GM23338 (cell line): Measurements from ENCODE around the gene NUSAP1. TPM values are rescaled to one million over a fixed set of nuclear protein-coding genes. Genes with fewer than 3 reads are reported as not detected.

Experiments used
- ATAC-seq: fragments of 200-7000 bp; cut with Tn5 transposase; 3 replicates; pipeline ENCODE4 v1.9.1; 2020
- DNase-seq: peaks from one replicate; pipeline ENCODE4 v3.0.0-alpha.2; 2015; ENCODE audit warnings: low spot score
- H2AFZ ChIP-seq: fragments of 200-600 bp; sonication (generic); 2 replicates; pipeline ENCODE4 v1.8.0; 2016; ENCODE audit warnings: antibody characterized with exemption, mild to moderate bottlenecking, moderate library complexity
- H3F3A ChIP-seq: fragments of 200-600 bp; sonication (generic); replicated peaks from 2 replicates; pipeline ENCODE4 v1.8.0; 2017; ENCODE audit warnings: antibody characterized with exemption, mixed run types, low read depth
- H3K27ac ChIP-seq: fragments of 200-600 bp; sonication (generic); 2 replicates; pipeline ENCODE4 v1.6.1; 2016; ENCODE audit warnings: low read depth
- H3K27me3 ChIP-seq: fragments of 200-600 bp; sonication (generic); 2 replicates; pipeline ENCODE4 v1.8.0; 2016; ENCODE audit warnings: mild to moderate bottlenecking, mixed run types, moderate library complexity; ENCODE audit not compliant: insufficient read depth
- H3K36me3 ChIP-seq: fragments of 200-600 bp; sonication (generic); 2 replicates; pipeline ENCODE4 v1.8.0; 2016; ENCODE audit warnings: mild to moderate bottlenecking; ENCODE audit not compliant: insufficient read depth
- H3K4me1 ChIP-seq: fragments of 200-600 bp; sonication (generic); 2 replicates; pipeline ENCODE4 v1.8.0; 2016; ENCODE audit warnings: mild to moderate bottlenecking, moderate library complexity; ENCODE audit not compliant: insufficient read depth
- H3K4me2 ChIP-seq: fragments of 200-600 bp; sonication (generic); 2 replicates; pipeline ENCODE4 v1.7.1; 2017; ENCODE audit warnings: mixed run types
- H3K4me3 ChIP-seq: fragments of 200-600 bp; sonication (generic); 2 replicates; pipeline ENCODE4 v1.6.1; 2016; ENCODE audit warnings: mixed run types
- H3K79me2 ChIP-seq: fragments of 200-600 bp; sonication (generic); replicated peaks from 2 replicates; pipeline ENCODE4 v1.8.0; 2017; ENCODE audit warnings: mild to moderate bottlenecking; ENCODE audit not compliant: insufficient read depth
- H3K9me2 ChIP-seq: fragments of 200-600 bp; sonication (generic); 2 replicates; pipeline ENCODE4 v1.8.0; 2017; ENCODE audit not compliant: insufficient read depth
- H4K20me1 ChIP-seq: fragments of 200-600 bp; sonication (generic); replicated peaks from 2 replicates; pipeline ENCODE4 v1.8.0; 2017; ENCODE audit warnings: mild to moderate bottlenecking; ENCODE audit not compliant: insufficient read depth
- H3K27ac Mint-ChIP-seq: 2 replicates; pipeline ENCODE4 v1.8.0; 2020; ENCODE audit warnings: inconsistent platforms, mild to moderate bottlenecking, moderate library complexity, mixed read lengths
- H3K27me3 Mint-ChIP-seq: 3 replicates; pipeline ENCODE4 v1.8.0; 2022; ENCODE audit warnings: low read depth, mild to moderate bottlenecking, moderate library complexity, mixed read lengths, inconsistent platforms; ENCODE audit not compliant: insufficient read depth, poor library complexity
- H3K36me3 Mint-ChIP-seq: 3 replicates; pipeline ENCODE4 v1.8.0; 2021; ENCODE audit warnings: low read depth, mild to moderate bottlenecking, inconsistent platforms, moderate library complexity, mixed read lengths
- H3K4me1 Mint-ChIP-seq: 3 replicates; pipeline ENCODE4 v1.8.0; 2020; ENCODE audit warnings: mild to moderate bottlenecking, inconsistent platforms, mixed read lengths
- H3K4me3 Mint-ChIP-seq: 3 replicates; pipeline ENCODE4 v1.8.0; 2021; ENCODE audit warnings: moderate library complexity, mild to moderate bottlenecking, inconsistent platforms, mixed read lengths
- H3K9me3 Mint-ChIP-seq: 3 replicates; pipeline ENCODE4 v1.8.0; 2020; ENCODE audit warnings: moderate library complexity, mild to moderate bottlenecking, inconsistent platforms, mixed read lengths
- CTCF ChIP-seq, 2 experiments: fragments of 200-600 bp in 1 of 2; sonication (generic) in 1 of 2; conservative IDR thresholded peaks; 2 replicates each; pipeline versions ENCODE4 v1.5.1 to v1.6.1; 2016 to 2017; ENCODE audit warnings: antibody characterized with exemption in 2 of 2, low read depth in 2 of 2, mild to moderate bottlenecking in 2 of 2, moderate library complexity in 1 of 2
- EZH2 ChIP-seq: fragments of 200-600 bp; sonication (generic); IDR thresholded peaks from one replicate; pipeline ENCODE4 v1.8.0; 2017; ENCODE audit warnings: antibody characterized with exemption, mild to moderate bottlenecking, low read depth; ENCODE audit not compliant: unreplicated experiment
- EZH2phosphoT487 ChIP-seq: fragments of 200-600 bp; sonication (generic); IDR thresholded peaks from one replicate; pipeline ENCODE4 v1.8.1; 2018; ENCODE audit warnings: antibody characterized with exemption; ENCODE audit not compliant: unreplicated experiment
- POLR2AphosphoS5 ChIP-seq: IDR thresholded peaks from 2 replicates; pipeline ENCODE4 v1.6.1; 2016; ENCODE audit warnings: antibody characterized with exemption, low read depth
- REST ChIP-seq: IDR thresholded peaks from one replicate; pipeline ENCODE4 v1.6.1; 2018; ENCODE audit warnings: antibody characterized with exemption; ENCODE audit not compliant: unreplicated experiment
- STAT1 ChIP-seq: IDR thresholded peaks from one replicate; pipeline ENCODE4 v1.6.1; 2016; ENCODE audit warnings: antibody characterized with exemption; ENCODE audit not compliant: unreplicated experiment
- ZNF462 ChIP-seq: fragments of 250-450 bp; sonication (Bioruptor Pico); IDR thresholded peaks from 2 replicates; pipeline ENCODE4 v1.5.0; 2020; ENCODE audit warnings: mild to moderate bottlenecking, moderate library complexity
- polyA plus RNA-seq: library from polyadenylated mRNA; unstranded; fragments of >200 nt; fragmentation: Nextera tagmentation; extraction: Ambion mirVana; gene quantifications from 2 replicates; pipeline ENCODE4 v1.2.1, GENCODE V29; 2016
- total RNA-seq: library from RNA; depleted of rRNA; stranded (reverse); fragments of >200 nt; shearing (Covaris generic); gene quantifications from 2 replicates; pipeline ENCODE4 v1.2.3, GENCODE V29; 2014

The NUSAP1 gene
- total and polyA plus RNA-seq, 2 experiments from 2014 or later = 126 to 272 TPM

- Histone ChIP-seq H3K27me3 (no peaks in the 10 kb centered on the region), H3K4me2 (peak overlapping the region; percentile 25; the same call in 1 of the 2 replicates), H4K20me1 (peaks cover 27% of the 10 kb centered on the region), H3K36me3 (peaks cover 16% of the 10 kb centered on the region), H3K79me2 (peaks cover 3% of the 10 kb centered on the region; the same call in 1 of the 2 replicates), H2AFZ (no peak overlapping the region), H3K4me1 (peaks cover 45% of the 10 kb centered on the region), H3K4me3 (no peak overlapping the region), H3F3A (0 out of 2 replicates have a peak, but pooled peaks cover 11% of the 10 kb centered on the region), H3K9me2 (no peaks in the 10 kb centered on the region), H3K27ac (peak overlapping the region; percentile 80)
- Mint-ChIP-seq H3K27me3 (no peaks in the 10 kb centered on the region), H3K4me1 (peaks cover 47% of the 10 kb centered on the region), H3K27ac (peak overlapping the region; percentile 17; the same call in 1 of the 2 replicates), H3K9me3 (no peaks in the 10 kb centered on the region), H3K36me3 (peaks cover 34% of the 10 kb centered on the region), H3K4me3 (no peak overlapping the region)
- ATAC-seq = no peak
- TF ChIP-seq CTCF (conservative IDR thresholded peaks at IDR 0.05; ENCODE audit: low read depth in 2 of 2) = no peak
- TF ChIP-seq POLR2AphosphoS5 = no peak
- no peak for DNase-seq
These were observed 31.1 kb upstream of the NUSAP1 start for GRCh38 chr15:41301587-41301986.

GRCh38 chr15:41304149-41304770, 28.4 kb upstream of the NUSAP1 start:
- Mint-ChIP-seq H3K27me3 (no peaks in the 10 kb centered on the region), H3K27ac (peak overlapping the region; percentile 23; the same call in 1 of the 2 replicates), H3K36me3 (peaks cover 20% of the 10 kb centered on the region; the same call in 2 of the 3 replicates), H3K9me3 (no peaks in the 10 kb centered on the region), H3K4me3 (0 out of 3 replicates have a peak overlapping the region, but pooled peaks have one; percentile 24), H3K4me1 (peaks cover 47% of the 10 kb centered on the region)
- DNase-seq (no peak), ATAC-seq (no peak)
- no peaks in the 10 kb centered on the region for H3K79me2 ChIP-seq
- H3K4me3 ChIP-seq = peak overlapping the region; percentile 7; the same call in 1 of the 2 replicates
- peaks cover 8% of the 10 kb centered on the region; the same call in 1 of the 2 replicates for H3K36me3 ChIP-seq
- peak overlapping the region; percentile 57; the same call in 1 of the 2 replicates for H3K4me2 ChIP-seq
- 0 out of 2 replicates have a peak, but pooled peaks cover 2% of the 10 kb centered on the region for H3F3A ChIP-seq
- H4K20me1 ChIP-seq = peaks cover 14% of the 10 kb centered on the region
- H2AFZ ChIP-seq = no peak overlapping the region
- no peaks in the 10 kb centered on the region for H3K27me3 ChIP-seq
- no peaks in the 10 kb centered on the region for H3K9me2 ChIP-seq
- H3K4me1 ChIP-seq = peaks cover 45% of the 10 kb centered on the region
- peak overlapping the region; percentile 12; the same call in 1 of the 2 replicates for H3K27ac ChIP-seq
- TF ChIP-seq ZNF462 (CRISPR knock-in tag) = no peak
- no peak for TF ChIP-seq STAT1
- no peak for TF ChIP-seq POLR2AphosphoS5
- TF ChIP-seq REST = no peak
- no peak for TF ChIP-seq EZH2
- no peak for TF ChIP-seq EZH2phosphoT487
